ENCODE data around the gene BMPR2.

GRCh38 chr2:202555356-202555755 is 179.2 kb downstream of the BMPR2 start:
- TF ChIP-seq CTCF (IDR thresholded peaks at IDR 0.05) (no peak), POLR2A (IDR thresholded peaks at IDR 0.05) (no peak), POLR2AphosphoS5 (IDR thresholded peaks at IDR 0.05) (no peak)

All from breast epithelium (tissue), 3 donors.